ENCODE measurements around the gene C1S.

DNA sequence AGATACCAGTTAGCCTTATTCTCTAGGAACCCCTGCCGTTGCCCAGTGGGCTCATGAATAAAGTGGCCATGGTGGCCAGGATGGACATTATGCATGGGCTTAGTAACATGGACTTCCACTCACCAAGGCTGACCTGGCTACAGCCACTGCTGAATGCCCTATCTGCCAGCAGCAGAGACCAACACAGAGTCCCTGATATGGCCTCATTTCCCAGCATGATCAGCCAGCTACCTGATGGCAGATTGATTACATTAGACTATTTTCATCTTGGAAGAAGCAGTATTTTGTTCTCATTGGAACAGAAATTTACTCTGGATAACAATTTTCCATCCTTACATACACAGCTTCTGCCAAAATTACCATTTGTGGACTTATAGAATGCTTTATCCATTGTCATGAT, 26.1 kb upstream of the C1S start:
- TF ChIP-seq CTCF (IDR thresholded peaks at IDR 0.05) = no peak
- TF ChIP-seq POLR2A (IDR thresholded peaks at IDR 0.05) = no peak

Data from body of pancreas (tissue), 4 donors.